H1 (cell line): ENCODE data around the gene LKAAEAR1. TPM values are rescaled to one million over a fixed set of nuclear protein-coding genes. Genes with fewer than 3 reads are reported as not detected.

Source experiments
- CTCF ChIA-PET: fragments of 300-600 bp; sonication (Branson Sonifier 250); formaldehyde crosslinking; loops from one replicate; lab custom pipeline; 2021; ENCODE audit not compliant: partially characterized antibody; lab: Charles Lee
- POLR2A ChIA-PET: fragments of 300-600 bp; sonication (Branson Sonifier 250); formaldehyde crosslinking; loops from one replicate; lab custom pipeline; 2021; ENCODE audit warnings: inconsistent platforms; ENCODE audit not compliant: partially characterized antibody; lab: Charles Lee
- DNase-seq, 2 experiments: peaks; one replicate each; pipeline versions ENCODE4 v3.0.0 to v3.0.0-alpha.2; 2010 to 2022; ENCODE audit warnings: low spot score in 2 of 2, low read depth in 1 of 2, mixed read lengths in 1 of 2
- FAIRE-seq: peaks from 2 replicates; lab custom pipeline; 2011; peaks lifted over from hg19 to GRCh38; lab: Jason Lieb, UNC
- H2AFZ ChIP-seq: 2 replicates; pipeline ENCODE4 v1.8.1; 2012; ENCODE audit warnings: low read length, inconsistent platforms
- H2AK5ac ChIP-seq: 2 replicates; pipeline ENCODE4 v1.6.1; 2013; ENCODE audit warnings: low read depth, low read length
- H2BK120ac ChIP-seq: replicated peaks from 2 replicates; pipeline ENCODE3; 2013; ENCODE audit warnings: low read depth, low read length, inconsistent platforms
- H2BK12ac ChIP-seq: 2 replicates; pipeline ENCODE4 v1.6.1; 2013; ENCODE audit warnings: low read depth, low read length
- H2BK15ac ChIP-seq: 2 replicates; pipeline ENCODE4 v1.6.1; 2013; ENCODE audit warnings: low read length
- H2BK20ac ChIP-seq: 2 replicates; pipeline ENCODE4 v1.6.1; 2013; ENCODE audit warnings: low read length
- H2BK5ac ChIP-seq: 2 replicates; pipeline ENCODE4 v1.6.1; 2013; ENCODE audit warnings: low read depth, low read length
- H3K14ac ChIP-seq: 2 replicates; pipeline ENCODE4 v1.6.1; 2013; ENCODE audit warnings: inconsistent platforms; ENCODE audit not compliant: insufficient read length
- H3K18ac ChIP-seq: 2 replicates; pipeline ENCODE4 v1.6.1; 2013; ENCODE audit warnings: low read length; ENCODE audit errors: extremely low read depth
- H3K23ac ChIP-seq: 2 replicates; pipeline ENCODE4 v1.6.1; 2013; ENCODE audit warnings: inconsistent platforms; ENCODE audit not compliant: insufficient read length
- H3K23me2 ChIP-seq: 2 replicates; pipeline ENCODE4 v1.6.1; 2013; ENCODE audit warnings: low read depth, low read length
- H3K27ac ChIP-seq: 2 replicates; pipeline ENCODE4 v1.6.1; 2011; ENCODE audit warnings: low read depth, low read length, inconsistent platforms
- H3K27me3 ChIP-seq, 4 experiments: replicated peaks in 1 of 4; 1 replicate in 1 of 4; 2 replicates in 3 of 4; pipeline versions ENCODE4 v1.6.1 to v1.8.1; 2011 to 2013; ENCODE audit warnings: low read length in 3 of 4, mild to moderate bottlenecking in 3 of 4, inconsistent platforms in 2 of 4, mixed read lengths in 2 of 4, moderate library complexity in 1 of 4; ENCODE audit not compliant: control insufficient read depth in 3 of 4, insufficient read depth in 3 of 4; ENCODE audit errors: extremely low read depth in 1 of 4
- H3K36me3 ChIP-seq, 4 experiments: 2 replicates each; pipeline versions ENCODE4 v1.6.1 to v1.8.1; 2011 to 2013; ENCODE audit warnings: mild to moderate bottlenecking in 4 of 4, low read length in 3 of 4, moderate library complexity in 2 of 4, control low read depth in 1 of 4, inconsistent platforms in 1 of 4; ENCODE audit not compliant: insufficient read depth in 4 of 4, control insufficient read depth in 2 of 4
- H3K4ac ChIP-seq: replicated peaks from 2 replicates; pipeline ENCODE3; 2013; ENCODE audit warnings: low read length, low read depth, mixed read lengths, inconsistent platforms; ENCODE audit not compliant: insufficient read length
- H3K4me1 ChIP-seq, 4 experiments: replicated peaks in 1 of 4; 1 replicate in 1 of 4; 2 replicates in 3 of 4; pipeline versions ENCODE4 v1.6.1 to v1.8.1; 2011 to 2013; ENCODE audit warnings: low read length in 3 of 4, inconsistent platforms in 2 of 4, mixed read lengths in 1 of 4; ENCODE audit not compliant: insufficient read depth in 4 of 4, control insufficient read depth in 3 of 4
- H3K4me2 ChIP-seq, 2 experiments: 2 replicates each; pipeline versions ENCODE4 v1.6.1 to v1.8.1; 2011 to 2013; ENCODE audit warnings: low read depth in 2 of 2, low read length in 2 of 2, control low read depth in 1 of 2, inconsistent platforms in 1 of 2, mild to moderate bottlenecking in 1 of 2; ENCODE audit not compliant: insufficient read depth in 1 of 2
- H3K4me3 ChIP-seq, 4 experiments: fragments of 200-600, 300-600 bp in 1 of 4; sonication (generic), shearing (Covaris generic), sonication (Bioruptor Twin) in 1 of 4; 2 replicates each; pipeline versions ENCODE4 v1.5.1 to v1.8.1; 2011 to 2016; ENCODE audit warnings: low read length in 4 of 4, low read depth in 3 of 4, control low read depth in 2 of 4, inconsistent platforms in 2 of 4, mild to moderate bottlenecking in 2 of 4, mixed read lengths in 1 of 4, moderate library complexity in 1 of 4; ENCODE audit not compliant: insufficient read depth in 2 of 4; ENCODE audit errors: extremely low read depth in 1 of 4
- H3K56ac ChIP-seq: replicated peaks from 2 replicates; pipeline ENCODE3; 2013; ENCODE audit warnings: low read depth, mild to moderate bottlenecking, mixed read lengths, low read length, inconsistent platforms; ENCODE audit not compliant: insufficient read length
- H3K79me1 ChIP-seq: 2 replicates; pipeline ENCODE4 v1.6.1; 2013; ENCODE audit warnings: low read depth, low read length, control low read depth
- H3K79me2 ChIP-seq, 2 experiments: 2 replicates each; pipeline versions ENCODE4 v1.6.1 to v1.8.1; 2012 to 2013; ENCODE audit warnings: low read length in 2 of 2, mild to moderate bottlenecking in 2 of 2, inconsistent platforms in 1 of 2; ENCODE audit not compliant: insufficient read depth in 2 of 2, control insufficient read depth in 1 of 2
- H3K9ac ChIP-seq, 4 experiments: replicated peaks in 1 of 4; 1 replicate in 1 of 4; 2 replicates in 3 of 4; pipeline versions ENCODE4 v1.6.1 to v1.8.1; 2011 to 2013; ENCODE audit warnings: low read depth in 3 of 4, low read length in 3 of 4, control low read depth in 2 of 4, mild to moderate bottlenecking in 2 of 4, moderate library complexity in 2 of 4, inconsistent platforms in 1 of 4; ENCODE audit errors: extremely low read depth in 1 of 4
- H3K9me3 ChIP-seq, 2 experiments: 2 replicates each; pipeline versions ENCODE4 v1.6.1 to v1.8.1; 2012 to 2013; ENCODE audit warnings: mild to moderate bottlenecking in 2 of 2, moderate library complexity in 2 of 2, control low read depth in 1 of 2, inconsistent platforms in 1 of 2, low read depth in 1 of 2, low read length in 1 of 2, mixed read lengths in 1 of 2; ENCODE audit not compliant: insufficient read depth in 2 of 2
- H4K20me1 ChIP-seq, 2 experiments: replicated peaks in 1 of 2; 2 replicates each; pipeline versions ENCODE3 to v1.8.1; 2011 to 2013; ENCODE audit warnings: inconsistent platforms in 2 of 2, low read length in 2 of 2, mild to moderate bottlenecking in 1 of 2; ENCODE audit not compliant: insufficient read depth in 2 of 2, control insufficient read depth in 1 of 2
- H4K5ac ChIP-seq: 2 replicates; pipeline ENCODE4 v1.6.1; 2013; ENCODE audit warnings: low read length, low read depth, mixed read lengths, inconsistent platforms; ENCODE audit not compliant: insufficient read length
- H4K8ac ChIP-seq: 2 replicates; pipeline ENCODE4 v1.8.0; 2013; ENCODE audit warnings: mild to moderate bottlenecking, moderate library complexity, low read length, inconsistent platforms; ENCODE audit not compliant: insufficient read depth; ENCODE audit errors: extremely low read depth
- H4K91ac ChIP-seq: replicated peaks from 2 replicates; pipeline ENCODE3; 2013; ENCODE audit warnings: low read length, mixed read lengths, inconsistent platforms; ENCODE audit not compliant: insufficient read length
- GTF2F1 ChIP-seq: IDR thresholded peaks from 2 replicates; pipeline ENCODE4 v1.6.1; 2012; ENCODE audit warnings: low read depth, low read length, improper control_type of control experiment, borderline replicate concordance
- WGBS, 2 experiments: shearing (Covaris generic) in 1 of 2; methylation state at CpG; one replicate each; pipeline versions ENCODE4 v1.1.6 to v1.1.7; 2013 to 2015; ENCODE audit warnings: low lambda C conversion rate in 2 of 2, mixed read lengths in 2 of 2, inconsistent platforms in 1 of 2, low coverage in 1 of 2, missing lambda C conversion rate in 1 of 2; ENCODE audit not compliant: insufficient replicate concordance in 2 of 2, insufficient coverage in 1 of 2, insufficient read length in 1 of 2; ENCODE audit errors: extremely low coverage in 1 of 2, missing lambda C conversion rate in 1 of 2; 5-methylcytosine and 5-hydroxymethylcytosine counted together
- polyA plus RNA-seq, 7 experiments: library from polyadenylated mRNA; depleted of rRNA in 3 of 7; stranded (reverse) in 5 of 7; unstranded in 2 of 7; fragments of >200 nt in 5 of 7; fragments of 200-250 nt in 2 of 7; gene quantifications; 1 replicate in 5 of 7; 2 replicates in 1 of 7; 4 replicates in 1 of 7; pipeline versions ENCODE4 v1.2.1 to v1.2.3, GENCODE V29; 2011 to 2013; ENCODE audit warnings: missing spikeins in 2 of 7, mixed read lengths in 2 of 7
- total RNA-seq: library from RNA; stranded (reverse); fragmentation: NEBNext Ultra II Directional; extraction: Animal tissue kit (Norgen Biotek cat#: 25700); gene quantifications from 2 replicates; pipeline ENCODE4 v1.2.1, GENCODE V29; 2021

The LKAAEAR1 gene
- total and polyA plus RNA-seq, 2 of the 8 experiments (the other 6 are each of a cell fraction or from before 2014, with no cell fraction given), result 0.41 to 0.53 TPM

DNA sequence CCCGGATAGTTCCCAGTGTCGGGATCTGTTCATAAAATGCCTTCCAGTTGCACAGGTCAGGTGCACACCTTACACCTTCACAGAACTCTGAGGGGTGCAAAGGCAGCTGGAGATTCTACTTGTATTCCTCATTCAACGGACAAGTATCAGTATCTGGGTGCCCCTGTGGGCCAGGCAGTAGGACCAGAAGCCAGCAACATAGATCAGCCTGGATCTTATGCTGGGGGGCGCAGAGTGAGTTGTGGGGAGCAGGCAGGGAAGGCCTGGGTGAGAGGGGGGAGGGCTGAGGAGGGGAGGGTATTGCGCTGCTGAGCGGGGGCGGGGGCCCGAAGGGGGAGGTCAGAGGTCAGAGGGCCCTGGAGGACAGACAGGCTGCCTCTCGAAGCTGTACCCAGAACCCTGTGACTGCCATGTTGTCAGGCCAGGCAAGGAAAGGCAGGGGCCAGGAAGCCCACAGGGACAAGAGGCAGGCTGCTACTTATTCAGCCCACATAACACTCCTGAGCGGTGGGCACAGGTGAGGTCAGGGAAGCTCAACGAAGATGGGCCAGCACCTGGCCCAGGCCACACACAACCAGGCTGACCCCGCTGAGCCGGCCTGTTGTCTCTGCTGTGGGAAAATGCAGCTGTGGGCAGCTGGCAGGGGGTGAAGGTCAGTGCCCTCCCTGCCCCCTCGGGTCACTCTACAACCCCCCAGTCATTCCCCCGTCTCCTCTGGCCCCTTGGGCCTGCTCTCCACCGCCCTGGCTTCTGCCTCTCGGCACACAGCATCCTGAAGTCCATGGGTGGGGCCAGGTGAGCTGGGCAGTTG is 3.2 kb downstream of the LKAAEAR1 start:
- H4K8ac ChIP-seq, result no peak overlapping the region; the same call in 1 of the 2 replicates
- H4K5ac ChIP-seq, result no peak overlapping the region
- peaks cover 6 to 52% (median 41%) of the 10 kb centered on the region in 4 experiments for H3K27me3 ChIP-seq
- 0 out of 8 replicates have a peak overlapping the region, but pooled peaks of 2 of the 4 experiments have one; percentile 75 to 79 for H3K4me3 ChIP-seq
- no peak overlapping the region for H2BK5ac ChIP-seq
- H3K27ac ChIP-seq, result no peak overlapping the region
- H3K79me1 ChIP-seq, result no peaks in the 10 kb centered on the region
- 95% methylated on average over 9 of the region's 17 CpGs; no CpG with 5 or more reads in 1 of the 2 experiments for WGBS, 2 experiments
- H3K79me2 ChIP-seq, result no peaks in the 10 kb centered on the region
- H3K56ac ChIP-seq, result no peak overlapping the region
- ChIA-PET POLR2A (interaction anchor here (0.7 to 4.6 kb wide), 6 partner anchors 11 to 141 kb away, joined by 3 to 27 read pairs (median 4); partner anchors contain the start of gene TCEA2), CTCF (interaction anchor here (1.0 to 13.0 kb wide), 13 partner anchors 9 to 101 kb away, joined by 3 to 144 read pairs (median 6); partner anchors contain the start of genes PRPF6, SAMD10, SOX18 and TCEA2)
- no peak overlapping the region for H2BK120ac ChIP-seq
- H3K14ac ChIP-seq, result no peak overlapping the region
- H4K20me1 ChIP-seq, result no peaks in the 10 kb centered on the region
- H2AK5ac ChIP-seq, result no peak overlapping the region
- no peak overlapping the region for H4K91ac ChIP-seq
- FAIRE-seq (no peak), DNase-seq (no peak)
- no peak overlapping the region for H3K18ac ChIP-seq
- no peak overlapping the region for H2BK12ac ChIP-seq
- no peak overlapping the region for H2BK15ac ChIP-seq
- H3K36me3 ChIP-seq, result no peaks in the 10 kb centered on the region
- peaks cover 22% of the 10 kb centered on the region; the same call in 1 of the 2 replicates for H3K23me2 ChIP-seq
- no peak overlapping the region for H3K23ac ChIP-seq
- H3K9me3 ChIP-seq, result no peaks in the 10 kb centered on the region
- no peak for TF ChIP-seq GTF2F1
- no peak overlapping the region for H2AFZ ChIP-seq
- peak overlapping the region in 1 of 2 experiments; percentile 78; a peak in 1 of 4 replicates for H3K4me2 ChIP-seq
- peak overlapping the region; percentile 49 for H3K4ac ChIP-seq
- H3K4me1 ChIP-seq, result peaks cover 0 to 38% (median 20%) of the 10 kb centered on the region in 4 experiments; a peak in 6 of 7 replicates
- H3K9ac ChIP-seq, result no peak overlapping the region
- no peak overlapping the region for H2BK20ac ChIP-seq
